Midbrain (tissue), 1 donor: ENCODE measurements around the gene PDSS1.
"Not testable (repeated sequence)": the region's sequence is repeated elsewhere in the genome, so short reads cannot be mapped to it uniquely, and the experiment has no call there.

Experiments used
- DNase-seq: peaks from one replicate; lab custom pipeline; 2025; lab: John Stamatoyannopoulos, UW

PDSS1 gene, protein sequence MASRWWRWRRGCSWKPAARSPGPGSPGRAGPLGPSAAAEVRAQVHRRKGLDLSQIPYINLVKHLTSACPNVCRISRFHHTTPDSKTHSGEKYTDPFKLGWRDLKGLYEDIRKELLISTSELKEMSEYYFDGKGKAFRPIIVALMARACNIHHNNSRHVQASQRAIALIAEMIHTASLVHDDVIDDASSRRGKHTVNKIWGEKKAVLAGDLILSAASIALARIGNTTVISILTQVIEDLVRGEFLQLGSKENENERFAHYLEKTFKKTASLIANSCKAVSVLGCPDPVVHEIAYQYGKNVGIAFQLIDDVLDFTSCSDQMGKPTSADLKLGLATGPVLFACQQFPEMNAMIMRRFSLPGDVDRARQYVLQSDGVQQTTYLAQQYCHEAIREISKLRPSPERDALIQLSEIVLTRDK

DNA sequence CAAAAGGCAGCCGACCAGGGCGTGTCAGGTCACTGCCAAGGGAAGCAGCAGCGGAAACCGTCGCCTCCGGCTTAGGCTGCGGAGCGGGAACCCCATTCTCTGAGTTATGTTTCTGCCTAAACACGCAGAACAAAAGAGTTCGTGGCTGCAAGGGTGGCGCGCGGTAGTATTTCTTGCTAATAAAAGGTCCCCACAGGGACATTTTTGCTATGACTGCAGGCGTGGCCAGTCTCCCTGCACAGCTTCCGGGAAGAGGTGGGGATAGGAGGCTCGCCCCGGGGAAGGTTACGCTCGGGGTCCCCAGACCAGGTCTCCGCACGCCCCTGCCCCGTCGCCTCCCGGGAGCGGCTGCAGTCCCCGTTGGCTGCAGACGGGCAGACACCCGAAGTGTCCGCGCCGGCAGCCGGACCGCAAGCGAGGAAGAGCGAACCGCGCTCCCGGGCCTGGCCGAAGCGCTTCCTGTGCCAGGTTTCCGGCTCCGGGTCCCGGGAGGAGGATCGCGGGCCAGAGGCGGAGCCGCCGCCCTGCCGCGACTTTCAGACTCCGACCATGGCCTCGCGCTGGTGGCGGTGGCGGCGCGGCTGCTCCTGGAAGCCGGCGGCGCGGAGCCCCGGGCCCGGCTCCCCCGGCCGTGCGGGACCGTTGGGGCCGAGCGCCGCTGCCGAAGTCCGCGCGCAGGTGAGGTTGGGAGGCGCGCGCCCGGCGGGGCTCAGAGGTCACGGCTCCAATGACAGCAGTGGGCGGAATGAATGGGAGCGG lies at the start of gene PDSS1:
TSS of gene PDSS1 (plus strand) at position 539 of the 759 bp plus-strand sequence. CDS start at position 550, 11 bp downstream.
- peak; percentile 77 for DNase-seq

DNA sequence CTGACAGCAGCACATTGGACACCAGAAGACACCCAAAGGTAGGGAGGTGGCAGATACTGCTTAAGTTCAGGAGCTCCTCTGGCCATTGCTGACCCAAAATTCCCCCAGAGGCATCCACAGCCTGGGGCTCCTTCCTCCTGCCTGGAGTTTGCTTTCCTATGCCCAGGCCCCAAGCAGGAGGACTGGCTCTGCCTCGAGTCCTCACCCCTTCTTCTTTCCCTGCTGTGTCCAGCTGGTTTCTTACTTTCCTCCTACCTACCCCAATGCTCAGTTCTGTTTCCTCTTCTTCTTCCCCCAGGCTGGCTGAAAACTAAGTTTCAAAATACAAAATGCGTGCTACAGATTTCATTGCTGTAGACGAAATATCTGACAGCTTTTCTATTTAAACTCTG lies 49.3 kb upstream of the PDSS1 start:
- DNase-seq = not testable (repeated sequence)

DNA sequence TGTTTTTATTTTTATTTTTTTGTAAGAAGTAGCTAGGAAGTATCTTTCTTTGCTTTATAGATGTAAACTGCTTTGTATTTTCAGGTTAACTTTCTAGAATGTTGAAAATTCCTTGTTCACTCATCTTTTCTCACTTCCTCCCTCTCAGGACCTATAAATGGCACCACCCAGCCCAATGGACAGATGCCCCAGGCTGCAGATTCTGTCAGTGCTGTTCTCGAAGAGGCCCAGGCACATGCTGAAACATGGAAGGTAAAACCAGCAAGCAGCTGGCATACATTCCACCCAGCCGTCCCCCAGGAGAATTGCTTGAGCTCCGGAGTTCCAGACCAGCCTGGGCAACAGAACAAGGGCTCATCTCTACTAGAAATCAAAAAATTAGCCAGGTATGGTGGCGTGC lies 47.1 kb upstream of the PDSS1 start:
- DNase-seq = no peak

DNA sequence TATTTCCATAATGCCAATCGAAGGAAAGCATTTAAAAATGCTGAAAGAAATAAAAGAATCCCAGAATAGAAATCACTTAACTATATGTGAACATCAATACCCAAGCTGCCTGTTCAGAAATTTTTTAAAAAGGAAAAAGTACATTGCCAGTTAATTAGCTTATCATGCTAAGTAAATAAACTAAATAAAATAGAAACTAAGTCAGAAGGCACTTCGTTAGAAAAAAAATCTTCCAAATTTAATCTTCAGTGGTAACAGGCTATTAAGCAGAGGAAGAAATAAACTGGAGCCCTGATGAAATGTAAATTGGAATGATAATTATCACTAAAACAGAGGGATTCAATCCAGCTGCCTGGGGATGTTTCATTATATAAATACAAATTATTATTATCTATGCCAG lies 46.0 kb upstream of the PDSS1 start:
- DNase-seq = not testable (repeated sequence)

DNA sequence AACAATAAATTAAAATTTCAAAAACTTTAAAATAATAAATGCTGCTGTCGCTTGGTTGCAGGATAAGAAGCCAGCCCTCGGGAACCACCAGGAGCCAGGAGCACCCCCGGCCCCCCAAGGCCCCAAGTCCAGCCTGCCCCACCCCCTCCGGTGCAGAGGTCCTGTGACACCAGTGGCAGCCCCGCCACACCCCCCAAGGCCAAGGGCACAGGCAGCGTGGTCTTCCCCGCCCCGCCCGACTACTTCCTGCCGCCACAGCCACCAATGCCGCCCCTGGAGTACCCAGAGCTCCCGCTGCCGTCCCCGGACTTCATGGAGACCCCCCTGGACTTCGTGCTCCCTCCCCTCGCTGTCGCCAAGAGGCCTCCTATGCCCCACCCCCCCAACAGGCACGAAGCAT lies 44.5 kb upstream of the PDSS1 start:
- no peak for DNase-seq

DNA sequence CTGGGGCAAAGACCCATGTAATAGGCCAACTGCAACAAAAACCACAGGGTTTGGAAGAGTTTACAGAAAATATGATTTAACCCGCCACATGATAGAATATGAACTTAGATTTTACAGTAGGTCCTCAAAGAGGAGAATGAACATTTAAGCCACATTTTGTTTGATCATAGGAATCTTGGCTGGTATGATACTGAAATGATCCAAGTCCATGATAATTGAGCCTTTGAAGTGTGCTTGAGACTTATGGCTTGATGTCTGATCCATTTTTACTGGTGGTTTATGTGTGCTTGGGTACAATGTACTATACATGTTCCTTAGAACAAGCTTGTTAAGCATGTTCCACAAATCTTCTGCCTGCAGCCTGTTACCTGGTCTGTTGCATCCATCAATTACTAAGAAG lies 41.8 kb upstream of the PDSS1 start:
- no peak for DNase-seq

DNA sequence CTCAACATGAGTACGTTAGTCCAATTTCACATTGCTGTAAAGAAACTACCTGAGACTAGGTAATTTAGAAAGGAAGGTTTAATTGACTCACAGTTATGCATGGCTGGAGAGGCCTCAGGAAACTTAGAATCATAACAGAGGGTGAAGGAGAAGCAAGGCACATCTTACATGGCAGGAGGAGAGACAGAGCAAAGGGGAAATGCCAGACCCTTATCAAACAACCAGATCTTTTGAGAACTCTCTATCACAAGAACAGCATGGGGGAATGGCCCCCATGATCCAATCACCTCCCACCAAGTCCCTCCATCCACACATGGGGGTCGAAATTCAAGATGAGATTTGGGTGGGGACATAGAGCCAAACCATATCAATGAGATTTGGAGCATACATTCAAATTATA lies 34.6 kb upstream of the PDSS1 start:
- no peak for DNase-seq

DNA sequence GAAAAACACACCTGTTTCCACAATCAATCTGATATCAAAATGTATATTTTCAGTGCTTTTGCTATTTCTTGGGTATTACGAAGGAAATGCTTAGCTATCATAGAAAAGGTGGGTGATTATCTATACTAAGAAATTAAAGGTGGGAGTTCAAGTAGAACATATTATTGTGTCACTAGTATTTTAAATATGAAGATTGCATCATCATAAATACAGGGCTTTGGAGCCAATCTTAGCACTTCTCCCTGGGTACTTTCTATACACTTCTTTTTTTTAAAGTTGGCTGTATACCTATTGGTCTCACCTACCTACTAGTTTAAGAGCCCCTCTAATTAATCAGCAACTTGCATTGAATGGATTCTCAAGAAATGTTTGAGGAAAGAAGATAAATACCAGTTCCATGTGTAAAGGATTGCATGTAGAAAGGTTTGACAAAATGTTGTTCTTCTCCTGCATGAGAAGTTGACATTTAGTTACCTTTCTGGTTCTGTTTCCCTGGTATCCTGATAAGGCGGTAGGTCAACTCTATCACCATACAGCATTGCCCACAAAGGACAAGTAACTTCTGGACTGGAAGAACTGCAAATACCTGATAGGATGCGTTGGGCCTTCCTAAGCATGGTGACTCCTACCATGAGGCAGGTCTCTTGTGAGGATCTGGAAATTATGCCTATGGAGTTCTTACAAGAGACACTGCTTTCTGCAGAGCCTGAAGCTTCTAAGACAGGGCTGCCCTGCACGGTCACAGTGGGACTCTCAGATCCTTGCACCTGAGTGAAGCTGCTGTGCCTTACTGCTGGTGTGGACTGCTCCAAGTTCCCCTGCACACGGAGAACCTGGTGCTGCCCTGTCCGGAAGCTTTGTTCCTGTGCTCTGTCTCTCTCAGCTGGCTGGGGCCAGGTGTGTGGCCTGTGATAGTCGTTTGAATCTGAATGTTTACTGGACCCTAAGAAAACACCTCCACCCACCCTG lies 32.1 kb upstream of the PDSS1 start:
- no peak for DNase-seq

DNA sequence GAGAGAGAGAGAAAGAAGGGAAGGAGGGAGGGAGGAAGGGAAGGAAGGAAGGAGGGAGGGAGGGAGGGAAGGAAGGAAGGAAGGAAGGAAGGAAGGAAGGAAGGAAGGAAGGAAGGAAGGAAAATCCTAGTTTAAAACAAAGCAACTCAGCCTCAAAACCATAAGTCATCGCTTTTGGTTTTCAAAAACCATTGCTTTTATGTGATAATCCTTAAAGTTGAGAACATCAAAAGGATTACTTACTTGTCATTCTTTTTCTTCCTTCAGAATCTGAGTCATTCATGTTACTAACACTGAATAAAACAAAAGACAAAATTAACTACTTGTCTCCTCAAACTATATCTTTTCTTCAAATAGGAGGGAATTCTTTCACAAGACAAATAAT lies 21.6 kb upstream of the PDSS1 start:
- DNase-seq = no peak

DNA sequence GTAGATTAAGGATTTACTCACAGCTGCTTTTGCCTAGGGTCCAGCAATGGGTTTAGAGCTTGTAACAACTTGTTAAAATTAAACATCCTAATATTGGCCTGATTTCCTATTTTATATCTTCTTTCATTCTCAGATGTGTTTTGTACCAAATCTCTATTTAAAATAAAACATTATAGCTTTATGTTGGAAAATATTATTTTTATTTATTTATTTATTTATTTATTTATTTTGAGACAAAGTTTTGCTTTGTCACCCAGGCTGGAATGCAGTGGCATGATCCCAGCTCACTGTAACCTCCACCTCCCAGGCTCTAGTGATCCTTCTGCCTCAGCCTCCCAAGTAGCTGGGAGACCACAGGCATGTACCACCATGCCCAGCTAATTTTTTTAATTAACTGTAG lies 17.9 kb upstream of the PDSS1 start:
- no peak for DNase-seq

DNA sequence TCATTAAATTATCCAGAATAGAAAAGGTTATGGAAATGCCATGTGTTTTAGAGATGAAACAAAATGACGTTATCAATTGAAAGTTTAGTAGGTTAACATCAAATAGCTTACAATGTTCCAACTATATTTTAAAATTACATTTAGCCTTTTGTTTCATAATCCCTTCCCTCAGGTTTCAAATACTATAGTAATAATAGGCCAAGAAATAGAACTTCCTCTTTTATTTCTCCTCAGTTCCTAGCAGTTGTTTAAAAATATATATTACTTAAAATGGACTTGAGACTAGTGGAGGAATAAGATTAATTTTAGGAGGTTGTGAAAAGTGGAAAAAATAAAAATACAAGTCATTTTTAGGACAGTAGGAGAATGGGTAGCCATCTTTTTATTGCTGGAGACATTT lies 16.4 kb upstream of the PDSS1 start:
- DNase-seq = no peak

DNA sequence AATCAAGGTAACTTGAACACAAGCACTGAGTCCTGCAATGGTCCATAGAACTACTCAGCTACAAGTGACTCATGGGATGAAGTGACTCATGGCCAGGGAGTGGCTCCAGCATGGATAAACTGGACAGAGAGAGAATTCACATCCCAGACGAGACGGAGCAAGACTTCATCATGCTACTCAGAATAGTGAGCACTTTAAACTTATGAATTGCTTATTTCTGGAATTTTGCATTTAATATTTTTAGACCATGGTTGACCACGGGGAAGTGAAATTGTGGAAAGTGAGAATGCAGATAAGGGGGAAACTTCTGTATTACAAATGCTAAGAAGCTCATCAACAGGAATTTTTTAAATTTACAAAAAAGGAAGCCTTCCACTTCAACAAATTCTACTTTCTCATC lies 15.5 kb upstream of the PDSS1 start:
- not testable (repeated sequence) for DNase-seq

DNA sequence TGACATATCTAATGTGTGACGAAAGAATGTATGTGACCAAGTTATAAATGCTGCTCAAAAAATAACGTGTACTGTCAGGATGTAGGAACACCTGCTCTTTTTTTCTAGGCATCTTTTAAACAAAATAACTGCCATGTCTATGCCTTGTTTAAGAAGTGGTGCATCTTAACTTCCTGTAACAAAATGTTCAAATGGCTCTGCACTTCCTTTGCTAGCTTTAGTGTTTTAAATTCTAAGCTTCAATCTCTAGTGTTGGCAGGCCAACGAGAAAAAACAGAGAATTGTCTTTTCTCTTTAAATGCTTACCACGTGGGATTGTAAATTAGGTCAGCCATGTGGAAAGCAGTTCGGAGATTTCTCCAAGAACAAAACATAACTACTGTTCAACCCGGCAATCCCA lies 14.6 kb upstream of the PDSS1 start:
- peak; percentile 9 for DNase-seq

DNA sequence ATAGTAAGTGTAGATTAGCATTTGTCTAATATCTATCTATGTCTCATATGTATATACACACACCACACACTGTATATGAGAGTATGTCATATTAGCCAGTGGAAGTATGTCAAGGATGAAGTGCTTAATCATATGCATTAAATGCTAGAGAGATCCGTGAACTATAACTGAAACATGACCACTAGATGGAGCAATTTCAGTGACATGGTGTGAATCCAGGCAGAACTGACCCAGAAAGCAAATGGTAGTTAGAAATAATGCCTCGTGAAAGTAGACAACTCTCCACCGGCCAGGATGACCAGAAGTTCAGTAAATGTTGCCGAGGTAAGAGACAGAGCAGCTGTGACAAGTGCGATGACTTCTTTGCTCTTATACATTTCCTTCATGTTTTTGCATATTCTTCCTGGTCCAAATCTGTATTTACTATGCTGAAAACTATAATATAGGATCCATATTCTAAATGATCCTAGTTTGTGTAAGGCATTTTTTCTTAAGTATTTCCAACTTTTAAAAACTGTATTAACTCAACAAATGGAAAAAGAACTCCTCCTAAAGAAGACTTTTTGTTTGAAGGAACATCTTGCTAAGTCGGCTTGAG lies 12.7 kb upstream of the PDSS1 start:
- peak; percentile 62 for DNase-seq

DNA sequence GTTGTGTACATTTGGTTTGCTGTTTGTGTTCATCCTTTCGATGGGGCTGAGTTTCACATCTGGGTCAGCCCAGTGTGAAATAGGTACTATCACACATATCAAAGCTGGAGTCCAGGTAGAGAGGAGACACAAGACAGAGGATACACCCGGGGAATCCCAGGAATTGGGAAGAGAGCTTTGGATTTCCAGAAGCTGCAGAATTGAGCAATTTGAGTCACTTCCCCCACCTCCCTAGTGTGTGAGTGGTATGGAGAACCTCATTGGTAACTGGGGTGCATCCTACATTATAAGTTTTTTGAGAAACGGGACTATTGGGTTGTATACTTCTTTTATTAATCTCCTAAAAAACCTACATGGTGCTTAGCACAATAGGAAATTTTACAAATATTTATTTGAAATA lies 12.1 kb upstream of the PDSS1 start:
- no peak for DNase-seq

DNA sequence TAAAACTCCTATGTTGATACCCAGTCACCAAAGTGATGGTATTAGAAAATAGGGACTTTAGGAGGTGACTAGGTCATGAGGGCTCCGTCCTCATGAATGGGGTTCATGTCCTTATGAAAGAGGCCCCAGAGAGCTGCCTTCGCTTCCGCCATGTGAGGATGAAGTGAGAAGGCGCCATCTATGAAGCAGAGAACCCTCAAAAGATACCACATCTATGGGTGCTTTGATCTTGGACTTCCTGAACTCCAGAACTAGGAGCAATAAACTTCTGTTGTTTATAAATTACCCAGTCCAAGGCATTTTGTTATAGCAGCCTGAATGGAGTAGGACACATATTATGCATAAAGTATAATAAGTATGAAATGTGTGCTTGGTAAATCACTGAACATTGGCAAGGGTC lies 8.1 kb upstream of the PDSS1 start:
- DNase-seq = no peak

DNA sequence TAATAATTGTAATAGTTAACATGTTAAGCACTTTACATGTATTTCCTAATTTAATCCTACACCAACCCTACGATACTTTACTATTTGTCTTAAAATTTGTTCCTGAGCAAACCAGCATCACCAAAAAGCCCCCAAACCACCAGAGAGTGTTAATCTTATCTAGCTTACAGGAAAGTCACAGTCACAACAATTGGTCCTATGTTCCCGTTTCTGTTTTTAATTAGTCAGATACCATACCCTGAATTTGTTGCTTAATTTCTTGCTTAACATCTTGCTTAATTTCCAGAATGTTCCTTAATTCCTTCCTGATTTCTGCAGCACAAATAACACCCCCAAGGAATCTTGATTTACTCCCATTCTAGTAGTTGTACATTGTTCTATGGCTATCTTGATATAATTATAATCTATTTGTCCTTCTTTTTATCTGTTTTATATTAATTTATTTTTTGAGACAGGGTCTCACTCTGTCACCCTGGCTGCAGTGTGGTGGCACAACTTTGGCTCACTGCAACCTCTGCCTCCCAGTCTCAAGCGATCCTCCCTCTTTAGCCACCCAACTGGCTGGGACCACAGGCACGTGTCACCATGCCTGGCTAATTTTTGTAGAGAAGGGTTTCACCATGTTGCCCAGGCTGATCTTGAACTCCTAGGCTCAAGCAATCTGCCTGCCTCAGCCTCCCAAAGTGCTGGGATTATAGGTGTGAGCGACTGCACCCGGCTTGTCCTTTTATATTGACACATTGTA lies 6.6 kb upstream of the PDSS1 start:
- DNase-seq = no peak

DNA sequence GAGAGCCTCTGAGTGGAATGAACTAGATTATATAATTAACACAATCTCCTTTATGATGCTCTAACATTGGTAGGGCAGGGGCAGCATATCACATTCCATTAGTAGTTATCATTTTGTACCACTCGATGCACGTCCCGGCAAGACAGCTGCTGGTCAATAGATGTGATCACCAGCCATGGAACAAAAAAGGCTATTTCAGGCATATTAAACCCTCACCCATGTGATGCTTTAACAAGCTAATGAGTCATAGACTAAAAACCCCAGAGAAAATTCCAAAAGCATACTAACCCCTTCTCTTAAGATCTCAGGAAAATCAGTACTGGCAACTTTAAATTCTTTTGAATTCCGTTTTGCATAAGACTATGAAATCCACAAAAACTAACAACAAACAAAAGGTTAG lies 3.0 kb upstream of the PDSS1 start:
- not testable (repeated sequence) for DNase-seq

DNA sequence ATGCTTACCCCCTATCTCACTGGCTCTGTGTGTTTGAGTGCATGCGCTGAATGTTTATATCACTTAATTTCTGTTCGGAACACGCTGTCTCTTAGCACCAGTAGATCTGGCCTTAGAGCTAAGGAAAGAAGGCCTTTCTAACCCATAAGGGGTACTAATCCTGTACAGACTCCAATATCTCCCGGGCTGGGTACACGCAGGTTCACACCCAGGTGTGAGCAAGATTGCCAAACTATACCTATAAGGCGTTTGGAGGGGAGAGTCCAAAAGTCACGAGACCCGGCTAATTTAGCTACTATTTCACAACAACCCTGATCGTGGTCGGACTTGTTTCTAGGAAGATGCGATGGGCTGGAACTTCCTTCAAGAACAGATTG lies 727 bp upstream of the PDSS1 start:
- no peak for DNase-seq

DNA sequence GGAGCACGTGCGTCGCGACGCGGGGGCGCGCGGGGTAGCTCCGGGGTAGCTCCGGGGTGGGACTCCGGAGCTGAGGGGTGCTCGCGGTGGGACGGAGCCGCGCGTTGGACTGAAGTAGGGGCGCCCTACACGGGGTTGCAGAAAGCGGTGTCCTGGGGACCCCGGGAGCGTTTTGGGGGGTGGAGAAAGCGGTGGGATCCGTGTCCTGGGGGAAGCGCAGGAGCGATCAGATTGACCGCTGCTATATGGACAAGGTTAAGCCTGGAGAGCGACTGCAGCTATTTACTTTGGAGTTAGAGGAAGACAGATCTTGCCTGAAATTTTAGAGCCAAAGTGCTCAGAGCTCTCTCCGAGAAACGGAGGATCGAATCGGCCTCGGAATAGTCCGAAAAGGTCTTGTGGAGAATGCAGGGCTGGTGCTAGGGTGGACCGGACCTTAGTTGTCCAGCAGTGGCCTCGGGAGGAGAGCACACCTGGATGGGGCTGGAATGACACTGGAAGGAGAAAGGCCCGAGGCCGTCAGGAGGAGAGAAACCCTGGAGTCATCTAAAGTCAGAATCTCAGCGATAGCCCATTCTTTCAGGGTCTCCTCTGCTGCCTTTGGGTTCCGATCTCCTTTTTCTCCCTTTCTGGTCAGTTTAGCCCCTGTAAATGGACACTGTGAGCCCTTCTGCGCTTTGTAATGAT lies 564 bp downstream of the PDSS1 start:
- no peak for DNase-seq

DNA sequence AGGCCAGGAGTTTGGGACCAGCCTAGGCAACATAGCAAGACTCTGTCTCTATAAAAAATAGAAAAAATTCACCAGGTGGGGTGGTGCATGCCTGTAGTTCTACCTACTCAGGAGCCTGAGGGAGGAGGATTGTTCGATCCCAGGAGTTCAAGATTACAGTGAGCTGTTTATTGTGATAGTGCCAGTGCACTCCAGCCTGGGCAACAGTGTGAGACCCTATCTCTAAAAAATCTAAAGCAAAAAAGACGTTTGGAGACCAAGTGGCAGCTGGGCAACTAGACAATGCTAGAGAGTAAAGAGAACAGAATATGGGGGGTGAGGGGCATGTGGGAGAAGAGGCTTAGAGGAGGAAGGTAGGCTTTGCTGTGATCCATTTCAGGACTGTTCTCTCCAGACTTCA lies 1.4 kb downstream of the PDSS1 start:
- no peak for DNase-seq
